Measurements from ENCODE around the gene ELL.
A peak's percentile ranks its signal among the peaks of the same experiment; 100 is the strongest.

Gene ELL

DNA sequence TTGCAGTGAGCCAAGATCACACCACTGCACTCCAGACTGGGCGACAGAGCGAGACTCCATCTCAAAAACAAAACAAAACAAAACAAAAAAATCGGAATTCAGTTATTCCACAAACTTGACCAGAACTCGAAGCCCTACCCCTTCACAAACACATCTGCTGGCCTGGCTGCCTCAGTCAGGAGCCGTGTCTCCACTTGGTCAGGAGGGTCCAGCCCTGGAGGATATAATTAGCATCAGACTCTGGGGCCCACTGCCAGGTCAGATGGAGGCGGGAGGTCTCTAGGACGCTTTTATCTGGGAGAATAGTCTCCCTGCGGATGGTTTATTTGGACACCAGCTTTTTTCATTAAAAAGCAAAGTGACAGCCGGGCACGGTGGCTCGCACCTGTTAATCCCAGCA, 8.0 kb downstream of the ELL start:
- no peak overlapping the region for H3K4me3 ChIP-seq (ENCODE audit: low read length)
- no peak for DNase-seq (ENCODE audit: low read depth)
- H3K9ac ChIP-seq (ENCODE audit: low read length), result no peak overlapping the region
- H3K36me3 ChIP-seq (ENCODE audit: control insufficient read depth, insufficient read depth, low read length, severe bottlenecking), result no peaks in the 10 kb centered on the region
- peaks cover 35% of the 10 kb centered on the region for H3K4me1 ChIP-seq (ENCODE audit: control insufficient read depth, insufficient read depth, low read length)
- no peaks in the 10 kb centered on the region for H3K27me3 ChIP-seq (replicated peaks; ENCODE audit: control insufficient read depth, insufficient read depth, low read length)
- no peaks in the 10 kb centered on the region for H3K9me3 ChIP-seq (ENCODE audit: control insufficient read depth, low read length)

DNA sequence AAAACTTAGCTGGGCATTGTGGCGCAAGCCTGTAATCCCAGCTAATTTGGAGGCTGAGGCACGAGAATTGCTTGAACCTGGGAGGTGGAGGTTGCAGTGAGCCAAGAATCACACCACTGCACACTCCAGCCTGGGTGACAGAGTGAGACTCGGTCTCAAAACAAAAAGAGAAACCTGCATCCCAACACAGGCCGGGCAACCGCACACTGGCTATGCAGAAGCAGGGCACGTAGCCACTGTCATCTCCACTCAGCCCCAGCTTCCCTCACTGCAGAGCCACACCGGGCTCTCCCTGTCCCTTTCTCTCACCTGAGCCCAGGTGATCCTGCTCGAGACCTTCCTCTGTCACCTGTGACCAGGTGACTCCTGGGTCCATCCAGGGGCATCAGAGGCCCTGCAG, 11.7 kb downstream of the ELL start:
- no peaks in the 10 kb centered on the region for H3K9me3 ChIP-seq (ENCODE audit: control insufficient read depth, low read length)

DNA sequence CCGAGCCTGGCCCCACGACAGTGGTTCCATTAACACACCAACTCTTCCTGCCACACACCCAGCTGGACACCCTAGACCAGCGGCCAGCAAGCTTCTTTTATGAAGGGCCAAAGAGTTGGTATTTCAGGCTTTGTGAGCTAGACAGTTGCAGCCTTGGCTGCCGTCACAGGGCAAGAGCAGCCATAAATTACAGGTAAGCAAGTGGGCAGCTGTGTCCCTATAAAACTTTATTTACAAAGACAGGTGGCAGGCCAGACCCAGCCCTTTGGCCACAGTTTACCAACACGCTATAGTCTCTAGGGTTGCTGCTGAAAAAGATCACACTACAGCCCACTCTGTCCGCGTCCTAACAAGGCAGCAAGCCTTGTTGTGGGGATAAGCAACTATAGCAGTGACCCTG, 13.3 kb downstream of the ELL start:
- DNase-seq (ENCODE audit: low read depth), result no peak
- no peaks in the 10 kb centered on the region for H3K36me3 ChIP-seq (ENCODE audit: control insufficient read depth, insufficient read depth, low read length, severe bottlenecking)

More for the DNA sequence above, 11.7 kb downstream of the ELL start:
- Histone ChIP-seq H3K36me3 (ENCODE audit: control insufficient read depth, insufficient read depth, low read length, severe bottlenecking) (no peaks in the 10 kb centered on the region), H3K4me3 (ENCODE audit: low read length) (no peak overlapping the region), H3K27me3 (replicated peaks; ENCODE audit: control insufficient read depth, insufficient read depth, low read length) (no peaks in the 10 kb centered on the region), H3K4me1 (ENCODE audit: control insufficient read depth, insufficient read depth, low read length) (peaks cover 53% of the 10 kb centered on the region), H3K9ac (ENCODE audit: low read length) (no peak overlapping the region)
- no peak for DNase-seq (ENCODE audit: low read depth)

DNA sequence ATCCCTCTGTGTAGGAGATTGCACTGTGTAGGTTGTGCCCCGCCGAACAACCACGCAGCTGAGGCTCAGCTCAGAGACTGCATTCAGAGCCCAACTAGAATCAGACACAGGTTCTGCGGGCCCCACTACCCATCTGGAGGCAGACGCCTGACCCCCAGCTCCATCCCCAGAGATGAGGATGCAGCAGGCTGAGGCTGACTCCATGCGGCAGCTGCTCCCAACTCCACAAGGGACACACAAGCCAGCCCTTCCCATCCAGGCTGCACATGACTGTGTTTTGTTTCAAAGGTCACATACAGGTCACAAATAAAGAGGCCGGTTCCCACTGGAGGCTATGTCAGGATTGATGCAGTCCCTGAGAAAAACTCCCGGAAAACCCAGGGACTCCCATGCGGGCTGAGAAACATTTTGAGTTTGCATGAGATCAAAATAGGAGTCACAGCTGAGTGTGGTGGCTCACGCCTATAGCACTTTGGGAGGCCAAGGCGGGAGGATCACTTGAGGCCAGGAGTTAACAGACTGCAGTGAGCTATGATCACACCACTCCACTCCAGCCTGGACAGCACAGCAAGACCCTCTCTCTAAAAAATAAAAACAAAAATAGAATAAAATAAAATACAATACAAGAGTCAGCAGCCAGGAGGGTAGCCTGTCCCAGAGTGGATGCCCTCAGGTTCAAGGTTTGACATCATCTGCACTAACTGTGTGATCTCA, 14.0 kb downstream of the ELL start:
- H3K9ac ChIP-seq (ENCODE audit: low read length), result peak overlapping the region; percentile 6
- H3K9me3 ChIP-seq (ENCODE audit: control insufficient read depth, low read length), result no peaks in the 10 kb centered on the region
- DNase-seq (ENCODE audit: low read depth), result no peak
- H3K36me3 ChIP-seq (ENCODE audit: control insufficient read depth, insufficient read depth, low read length, severe bottlenecking), result no peaks in the 10 kb centered on the region
- peaks cover 35% of the 10 kb centered on the region for H3K4me1 ChIP-seq (ENCODE audit: control insufficient read depth, insufficient read depth, low read length)
- no peaks in the 10 kb centered on the region for H3K27me3 ChIP-seq (replicated peaks; ENCODE audit: control insufficient read depth, insufficient read depth, low read length)
- no peak overlapping the region for H3K4me3 ChIP-seq (ENCODE audit: low read length)

More for the DNA sequence above, 13.3 kb downstream of the ELL start:
- H3K4me1 ChIP-seq (ENCODE audit: control insufficient read depth, insufficient read depth, low read length), result peaks cover 40% of the 10 kb centered on the region
- no peak overlapping the region for H3K9ac ChIP-seq (ENCODE audit: low read length)
- H3K4me3 ChIP-seq (ENCODE audit: low read length), result no peak overlapping the region
- no peaks in the 10 kb centered on the region for H3K9me3 ChIP-seq (ENCODE audit: control insufficient read depth, low read length)
- H3K27me3 ChIP-seq (replicated peaks; ENCODE audit: control insufficient read depth, insufficient read depth, low read length), result no peaks in the 10 kb centered on the region

DNA sequence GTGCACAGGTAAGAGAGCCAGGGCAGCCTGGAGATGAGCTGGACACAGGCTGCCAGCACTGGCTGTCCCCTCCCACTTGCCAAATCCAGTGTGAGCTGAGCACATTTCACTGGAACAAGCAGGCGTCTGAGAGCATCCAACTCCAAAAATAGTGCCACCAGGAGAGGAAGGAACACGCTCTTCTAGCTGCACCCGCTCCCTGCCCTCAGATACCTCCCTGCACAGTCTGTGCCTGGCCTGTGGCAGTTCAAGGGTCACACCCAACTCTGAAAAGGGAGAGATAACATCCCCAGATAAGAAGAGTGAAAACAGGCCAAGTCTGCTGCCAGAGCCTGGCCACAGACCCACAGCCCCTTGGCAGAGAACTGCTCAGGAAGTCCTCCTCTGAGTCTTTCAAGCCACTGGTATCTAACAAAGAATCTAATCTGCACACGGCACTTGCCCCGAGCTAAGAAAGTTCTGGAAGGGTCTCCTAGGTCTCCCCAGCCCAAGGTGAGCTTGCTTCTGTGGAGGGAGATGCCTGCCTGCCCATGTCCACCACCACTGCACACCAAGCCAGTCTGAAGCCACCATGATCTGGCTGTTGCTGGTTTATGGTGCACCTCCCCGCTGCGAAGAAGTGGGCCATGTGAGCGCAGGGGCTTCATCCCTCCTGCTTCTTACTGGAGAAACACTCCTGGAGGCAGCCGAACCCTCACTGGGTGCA, 14.7 kb downstream of the ELL start:
- peak overlapping the region; percentile 6 for H3K9ac ChIP-seq (ENCODE audit: low read length)
- H3K4me1 ChIP-seq (ENCODE audit: control insufficient read depth, insufficient read depth, low read length), result peaks cover 34% of the 10 kb centered on the region
- H3K27me3 ChIP-seq (replicated peaks; ENCODE audit: control insufficient read depth, insufficient read depth, low read length), result no peaks in the 10 kb centered on the region
- H3K4me3 ChIP-seq (ENCODE audit: low read length), result no peak overlapping the region
- H3K36me3 ChIP-seq (ENCODE audit: control insufficient read depth, insufficient read depth, low read length, severe bottlenecking), result no peaks in the 10 kb centered on the region
- no peak for DNase-seq (ENCODE audit: low read depth)
- H3K9me3 ChIP-seq (ENCODE audit: control insufficient read depth, low read length), result no peaks in the 10 kb centered on the region

DNA sequence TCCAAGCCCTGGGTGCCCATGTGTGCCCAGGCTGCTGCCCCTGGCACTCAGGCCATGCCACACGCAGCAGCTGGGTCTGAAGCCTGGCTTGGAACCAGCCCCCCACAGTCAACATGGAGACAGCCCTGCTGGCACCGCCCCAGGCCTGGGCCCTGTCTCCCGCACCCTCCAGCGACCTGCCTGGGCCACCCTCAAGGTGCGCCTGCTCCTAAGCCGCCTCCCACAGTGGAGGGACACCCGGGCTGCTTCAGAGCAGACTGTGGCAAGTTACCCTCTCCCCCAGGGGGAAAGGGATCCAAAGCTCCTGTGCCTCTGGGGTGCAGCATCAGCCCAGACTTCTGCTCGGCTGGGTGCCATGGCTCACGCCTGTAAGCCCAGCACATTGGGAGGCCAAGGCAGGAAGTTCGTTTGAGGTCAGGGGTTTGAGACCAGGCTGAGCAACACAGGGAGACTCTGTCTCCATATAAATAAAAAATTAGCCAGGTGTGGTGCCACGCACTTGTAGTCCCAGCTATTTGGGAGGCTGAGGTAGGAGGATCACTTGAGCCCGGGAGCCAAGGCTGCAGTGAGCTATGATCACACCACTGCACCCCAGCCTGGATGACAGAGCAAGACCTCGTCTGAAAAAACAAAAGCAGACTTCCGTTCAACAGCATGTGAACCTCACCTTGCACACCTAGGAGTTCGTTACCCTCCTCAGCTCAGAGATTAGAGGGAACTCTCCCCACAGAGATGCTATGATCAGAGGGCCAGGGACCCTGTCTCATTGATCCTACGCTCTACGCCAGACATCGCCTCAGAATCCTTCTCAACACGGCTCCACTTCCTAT, 15.6 kb downstream of the ELL start:
- H3K36me3 ChIP-seq (ENCODE audit: control insufficient read depth, insufficient read depth, low read length, severe bottlenecking), result no peaks in the 10 kb centered on the region
- no peak for DNase-seq (ENCODE audit: low read depth)
- no peak overlapping the region for H3K4me3 ChIP-seq (ENCODE audit: low read length)
- H3K9me3 ChIP-seq (ENCODE audit: control insufficient read depth, low read length), result no peaks in the 10 kb centered on the region
- peak overlapping the region; percentile 6 for H3K9ac ChIP-seq (ENCODE audit: low read length)
- no peaks in the 10 kb centered on the region for H3K27me3 ChIP-seq (replicated peaks; ENCODE audit: control insufficient read depth, insufficient read depth, low read length)
- H3K4me1 ChIP-seq (ENCODE audit: control insufficient read depth, insufficient read depth, low read length), result peaks cover 37% of the 10 kb centered on the region

DNA sequence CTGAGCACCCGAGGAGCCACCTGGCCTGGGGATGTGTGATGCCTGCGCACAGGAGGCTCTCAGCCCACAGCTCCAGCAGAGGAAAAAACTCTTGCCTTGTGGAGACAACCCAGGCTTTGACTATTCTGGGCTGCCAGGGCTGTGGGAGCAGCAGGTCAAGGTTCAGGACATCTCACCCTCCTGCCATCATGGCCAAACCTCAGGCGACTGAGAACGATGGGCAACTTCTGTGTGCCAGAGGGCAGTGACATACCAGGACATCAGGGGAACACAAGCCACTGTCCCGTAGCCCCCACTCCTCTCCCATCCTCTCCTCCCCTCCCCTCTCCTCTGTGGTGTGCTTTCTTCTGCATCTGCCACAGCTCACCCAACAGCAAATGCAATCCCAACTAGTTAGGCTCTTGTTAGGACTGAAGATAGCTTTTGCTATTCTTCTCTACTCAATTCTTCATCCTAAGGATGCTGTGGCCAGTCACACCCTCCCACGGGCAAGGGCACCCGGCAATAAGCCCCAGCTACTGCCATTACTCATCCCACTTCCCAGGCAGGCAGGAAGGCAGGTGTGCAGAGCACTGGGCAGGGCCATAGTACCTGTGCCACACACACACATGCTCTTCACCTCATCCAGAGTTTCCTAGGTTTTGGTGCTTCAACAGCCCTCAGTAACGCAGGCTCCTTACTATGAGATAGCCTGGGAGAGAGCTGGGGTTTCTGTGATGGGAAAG, 16.8 kb downstream of the ELL start:
- Histone ChIP-seq H3K9ac (ENCODE audit: low read length) (no peak overlapping the region), H3K9me3 (ENCODE audit: control insufficient read depth, low read length) (no peaks in the 10 kb centered on the region), H3K36me3 (ENCODE audit: control insufficient read depth, insufficient read depth, low read length, severe bottlenecking) (no peaks in the 10 kb centered on the region), H3K4me3 (ENCODE audit: low read length) (no peak overlapping the region), H3K27me3 (replicated peaks; ENCODE audit: control insufficient read depth, insufficient read depth, low read length) (no peaks in the 10 kb centered on the region), H3K4me1 (ENCODE audit: control insufficient read depth, insufficient read depth, low read length) (peaks cover 48% of the 10 kb centered on the region)
- no peak for DNase-seq (ENCODE audit: low read depth)

DNA sequence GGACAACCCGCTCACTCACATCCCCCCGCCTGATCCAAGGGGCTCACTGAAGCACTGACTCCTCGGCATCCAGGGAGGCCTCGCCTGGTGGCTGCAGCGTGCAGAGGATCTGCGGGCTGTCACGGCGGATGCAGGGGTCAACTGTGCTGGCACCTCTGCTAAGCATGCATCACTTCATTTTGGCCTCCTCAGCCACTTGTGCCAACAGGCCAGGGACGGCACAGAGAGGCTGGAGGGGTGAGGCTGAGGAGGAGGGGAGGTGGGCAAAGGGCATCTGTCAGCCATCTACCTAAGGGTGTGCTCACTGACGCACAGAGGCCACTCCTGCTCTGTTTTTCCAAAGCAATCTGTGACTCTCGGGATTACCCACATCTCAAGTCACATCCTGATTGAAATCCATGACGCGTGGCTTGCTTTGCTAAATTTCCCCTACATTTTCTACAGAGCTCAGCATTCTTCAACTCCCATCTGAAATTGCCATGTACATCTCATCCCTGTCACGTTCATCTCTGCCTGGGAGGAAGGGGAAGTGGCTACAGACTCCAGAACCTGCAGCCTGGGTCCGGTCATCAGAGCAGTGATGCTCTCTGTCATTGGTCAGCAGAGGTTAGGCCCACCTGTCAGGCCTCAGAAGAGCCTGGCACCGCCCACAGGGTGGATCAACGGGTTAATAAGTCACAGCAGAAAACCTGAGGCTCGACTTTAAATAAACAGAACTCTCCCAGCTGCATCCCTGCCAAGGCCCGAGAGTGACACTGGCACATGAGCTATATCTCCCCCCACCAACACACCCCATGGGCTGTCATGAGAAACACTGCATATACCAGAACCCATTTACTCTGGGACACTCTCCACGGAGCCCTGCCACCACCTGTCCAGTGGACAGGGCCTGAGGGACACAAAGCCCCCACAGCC, 17.6 kb downstream of the ELL start:
- Histone ChIP-seq H3K4me1 (ENCODE audit: control insufficient read depth, insufficient read depth, low read length) (peaks cover 49% of the 10 kb centered on the region), H3K9ac (ENCODE audit: low read length) (no peak overlapping the region), H3K9me3 (ENCODE audit: control insufficient read depth, low read length) (no peaks in the 10 kb centered on the region), H3K4me3 (ENCODE audit: low read length) (no peak overlapping the region), H3K27me3 (replicated peaks; ENCODE audit: control insufficient read depth, insufficient read depth, low read length) (no peaks in the 10 kb centered on the region), H3K36me3 (ENCODE audit: control insufficient read depth, insufficient read depth, low read length, severe bottlenecking) (no peaks in the 10 kb centered on the region)
- DNase-seq (ENCODE audit: low read depth), result no peak

DNA sequence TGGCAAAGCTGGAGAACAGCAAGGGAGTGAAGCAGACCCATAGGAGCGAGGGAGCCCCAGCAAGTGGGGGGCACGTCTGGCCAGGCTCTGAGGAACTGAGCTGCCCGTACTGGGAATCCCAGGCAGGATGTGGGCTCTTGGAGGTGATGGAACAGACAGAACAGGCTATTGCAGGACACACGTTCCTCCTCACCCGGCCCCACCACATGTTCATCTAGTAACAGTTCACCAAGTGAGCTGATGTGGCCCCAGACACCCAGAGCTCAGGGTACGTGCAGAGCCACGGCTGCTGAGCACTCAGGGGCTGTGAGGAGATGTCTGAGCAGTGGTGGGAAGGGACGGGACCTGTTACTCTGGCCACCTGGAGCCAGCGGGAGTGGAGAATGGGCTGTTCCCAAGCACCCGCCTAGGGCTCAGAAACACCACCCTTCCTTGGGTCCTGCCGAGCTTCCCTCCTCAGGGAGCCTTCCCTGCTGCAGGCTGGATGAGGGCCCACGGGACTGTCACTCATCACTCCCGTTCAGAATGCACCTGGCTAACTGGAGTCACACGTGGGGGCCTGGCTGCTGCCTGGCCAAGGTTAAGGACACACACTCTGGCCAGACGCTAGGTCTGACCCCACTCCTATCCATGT, 18.4 kb downstream of the ELL start:
- H3K4me3 ChIP-seq (ENCODE audit: low read length), result no peak overlapping the region
- peaks cover 48% of the 10 kb centered on the region for H3K4me1 ChIP-seq (ENCODE audit: control insufficient read depth, insufficient read depth, low read length)
- H3K9ac ChIP-seq (ENCODE audit: low read length), result no peak overlapping the region
- no peaks in the 10 kb centered on the region for H3K36me3 ChIP-seq (ENCODE audit: control insufficient read depth, insufficient read depth, low read length, severe bottlenecking)
- DNase-seq (ENCODE audit: low read depth), result no peak
- no peaks in the 10 kb centered on the region for H3K9me3 ChIP-seq (ENCODE audit: control insufficient read depth, low read length)
- H3K27me3 ChIP-seq (replicated peaks; ENCODE audit: control insufficient read depth, insufficient read depth, low read length), result no peaks in the 10 kb centered on the region
